ENCODE data around the gene TNC. TPM values are rescaled to one million over a fixed set of nuclear protein-coding genes. Genes with fewer than 3 reads are reported as not detected.
A peak's percentile ranks its signal among the peaks of the same experiment; 100 is the strongest.

The TNC gene
- total RNA-seq, 6 experiments from 2014 or later: 1.7 to 9.3 (median 4.0) TPM

DNA sequence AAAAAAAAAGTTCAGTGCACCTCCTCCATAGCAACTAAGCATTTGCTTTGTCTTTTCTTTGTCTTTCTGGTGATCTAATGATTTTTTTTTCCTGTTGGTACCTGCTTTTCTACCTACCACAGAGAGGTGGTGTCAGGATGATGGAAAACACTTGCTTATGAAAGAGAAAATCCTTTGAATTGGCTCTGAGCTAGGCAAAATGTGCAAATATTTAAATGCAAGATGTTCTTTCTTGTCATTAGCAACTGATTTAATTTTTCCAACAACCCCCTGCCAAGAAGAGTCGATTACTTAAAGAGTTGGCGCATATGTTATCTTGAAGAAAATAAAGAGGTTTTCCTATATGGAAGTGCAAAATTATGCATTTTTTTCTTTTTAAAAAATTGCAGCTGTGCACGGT, 37.7 kb downstream of the TNC start:
- Histone ChIP-seq H3K4me1 (peaks cover 0 to 9% (median 0%) of the 10 kb centered on the region in 4 donors), H3K9me3 (no peaks in the 10 kb centered on the region), H3K27ac (no peak overlapping the region), H3K27me3 (no peaks in the 10 kb centered on the region), H3K4me3 (no peak overlapping the region), H3K36me3 (no peaks in the 10 kb centered on the region)
- TF ChIP-seq, protein P1, sequence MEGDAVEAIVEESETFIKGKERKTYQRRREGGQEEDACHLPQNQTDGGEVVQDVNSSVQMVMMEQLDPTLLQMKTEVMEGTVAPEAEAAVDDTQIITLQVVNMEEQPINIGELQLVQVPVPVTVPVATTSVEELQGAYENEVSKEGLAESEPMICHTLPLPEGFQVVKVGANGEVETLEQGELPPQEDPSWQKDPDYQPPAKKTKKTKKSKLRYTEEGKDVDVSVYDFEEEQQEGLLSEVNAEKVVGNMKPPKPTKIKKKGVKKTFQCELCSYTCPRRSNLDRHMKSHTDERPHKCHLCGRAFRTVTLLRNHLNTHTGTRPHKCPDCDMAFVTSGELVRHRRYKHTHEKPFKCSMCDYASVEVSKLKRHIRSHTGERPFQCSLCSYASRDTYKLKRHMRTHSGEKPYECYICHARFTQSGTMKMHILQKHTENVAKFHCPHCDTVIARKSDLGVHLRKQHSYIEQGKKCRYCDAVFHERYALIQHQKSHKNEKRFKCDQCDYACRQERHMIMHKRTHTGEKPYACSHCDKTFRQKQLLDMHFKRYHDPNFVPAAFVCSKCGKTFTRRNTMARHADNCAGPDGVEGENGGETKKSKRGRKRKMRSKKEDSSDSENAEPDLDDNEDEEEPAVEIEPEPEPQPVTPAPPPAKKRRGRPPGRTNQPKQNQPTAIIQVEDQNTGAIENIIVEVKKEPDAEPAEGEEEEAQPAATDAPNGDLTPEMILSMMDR (IDR thresholded peaks at IDR 0.05): no peak
- TF ChIP-seq POLR2A (IDR thresholded peaks at IDR 0.05): no peak
- DNase-seq (no peak), ATAC-seq (peak in 2 of 4 donors; percentile 28 to 33)
- 93% methylated on average over 3 of the region's 3 CpGs for WGBS (ENCODE audit: insufficient coverage, low coverage, low lambda C conversion rate, missing lambda C conversion rate)
- intact Hi-C loops (cut with DNase I): no loop called here

GRCh38 chr9:115079156-115079555, 38.8 kb downstream of the TNC start:
- Histone ChIP-seq H3K27me3 (no peaks in the 10 kb centered on the region), H3K4me3 (no peak overlapping the region), H3K9me3 (no peaks in the 10 kb centered on the region), H3K36me3 (no peaks in the 10 kb centered on the region), H3K4me1 (peaks cover 0 to 9% (median 0%) of the 10 kb centered on the region in 4 donors), H3K27ac (no peak overlapping the region)
- DNase-seq: no peak
- 92% methylated on average over 2 of the region's 3 CpGs for WGBS (ENCODE audit: insufficient coverage, low coverage, low lambda C conversion rate, missing lambda C conversion rate)
- no peak for TF ChIP-seq POLR2A (IDR thresholded peaks at IDR 0.05)
- TF ChIP-seq, protein P1 (IDR thresholded peaks at IDR 0.05): no peak
- intact Hi-C loops (cut with DNase I): no loop called here
- ATAC-seq: peak in 1 of 4 donors; percentile 42

DNA sequence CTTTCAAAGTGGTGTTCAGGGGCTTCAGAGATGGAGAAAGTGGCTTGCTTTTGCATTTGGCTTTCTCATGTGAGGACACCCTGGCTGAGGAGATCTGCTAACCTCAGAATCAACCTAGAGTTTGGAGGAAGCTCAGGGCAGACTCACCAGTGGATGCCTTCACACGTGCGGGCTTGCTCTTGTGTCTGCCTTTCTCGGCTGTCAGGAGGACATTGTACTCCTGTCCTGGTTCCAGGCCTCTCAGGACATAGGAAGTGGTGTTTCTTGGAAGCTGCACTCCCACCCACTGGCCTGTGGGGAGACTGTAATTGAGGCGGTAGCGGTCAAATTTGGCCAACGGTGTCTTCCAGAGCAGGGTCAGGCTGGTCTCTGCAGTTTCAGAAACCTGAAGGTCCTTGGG, 44.5 kb downstream of the TNC start:
- Histone ChIP-seq H3K4me1 (no peaks in the 10 kb centered on the region), H3K9me3 (no peaks in the 10 kb centered on the region), H3K4me3 (no peak overlapping the region), H3K36me3 (no peaks in the 10 kb centered on the region), H3K27me3 (no peaks in the 10 kb centered on the region), H3K27ac (no peak overlapping the region)
- DNase-seq (no peak), ATAC-seq (no peak)
- 90% methylated on average over 2 of the region's 6 CpGs for WGBS (ENCODE audit: insufficient coverage, low coverage, low lambda C conversion rate, missing lambda C conversion rate)
- intact Hi-C loops (cut with DNase I): no loop called here
- TF ChIP-seq POLR2A (IDR thresholded peaks at IDR 0.05): no peak
- TF ChIP-seq, protein P1 (IDR thresholded peaks at IDR 0.05): no peak

DNA sequence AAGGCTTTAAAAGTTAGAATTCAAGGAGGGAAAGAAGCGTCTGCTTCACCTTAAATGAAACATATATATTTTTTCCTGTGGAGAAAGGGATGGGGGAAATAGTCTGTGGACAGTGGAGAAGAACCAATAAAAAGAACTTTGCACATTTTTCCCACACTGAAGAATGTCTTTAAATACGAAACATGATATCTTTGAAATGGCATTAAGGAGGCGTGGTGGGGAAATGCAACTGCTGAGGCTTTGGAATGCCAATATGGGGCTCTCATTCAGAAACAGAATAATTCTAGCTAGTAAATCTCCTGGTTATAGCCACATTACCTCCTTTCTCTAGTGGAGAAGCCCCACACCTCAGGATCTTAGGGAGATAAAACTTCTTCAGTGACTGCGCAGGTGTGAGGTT, 46.8 kb downstream of the TNC start:
- 79% methylated on average over 4 of the region's 4 CpGs for WGBS (ENCODE audit: insufficient coverage, low coverage, low lambda C conversion rate, missing lambda C conversion rate)
- TF ChIP-seq, protein P1 (IDR thresholded peaks at IDR 0.05): no peak
- DNase-seq (no peak), ATAC-seq (no peak)
- intact Hi-C loops (cut with DNase I): no loop called here
- H3K27me3 ChIP-seq: no peaks in the 10 kb centered on the region
- H3K4me1 ChIP-seq: no peaks in the 10 kb centered on the region
- no peak overlapping the region for H3K27ac ChIP-seq
- no peaks in the 10 kb centered on the region for H3K9me3 ChIP-seq
- H3K36me3 ChIP-seq: no peaks in the 10 kb centered on the region
- H3K4me3 ChIP-seq: no peak overlapping the region

- H3K27me3 ChIP-seq: no peaks in the 10 kb centered on the region
- intact Hi-C loops (cut with DNase I): no loop called here
- TF ChIP-seq POLR2A (IDR thresholded peaks at IDR 0.05): no peak
- no peaks in the 10 kb centered on the region for H3K36me3 ChIP-seq
- DNase-seq (no peak), ATAC-seq (no peak)
- WGBS (ENCODE audit: insufficient coverage, low coverage, low lambda C conversion rate, missing lambda C conversion rate): 87% methylated on average over 1 of the region's 1 CpG
- H3K9me3 ChIP-seq: no peaks in the 10 kb centered on the region
- no peaks in the 10 kb centered on the region for H3K4me1 ChIP-seq
- no peak overlapping the region for H3K4me3 ChIP-seq
- no peak overlapping the region for H3K27ac ChIP-seq
Observed at GRCh38 chr9:115069771-115070170, 48.2 kb downstream of the TNC start.

Measured in right lobe of liver (tissue), 6 donors.